GM12891 (cell line): ENCODE results near the gene ALDH4A1.

ENCODE experiments used
- DNase-seq: peaks from one replicate; pipeline ENCODE4 v3.0.0; 2011; ENCODE audit warnings: low spot score; ENCODE audit not compliant: insufficient read length
- FAIRE-seq: peaks from 2 replicates; lab custom pipeline; 2011; peaks lifted over from hg19 to GRCh38; lab: Jason Lieb, UNC
- PAX5 ChIP-seq: IDR thresholded peaks from 2 replicates; pipeline ENCODE4 v1.6.1; 2011; ENCODE audit warnings: low read length, moderate library complexity, mild to moderate bottlenecking; ENCODE audit not compliant: insufficient read depth, severe bottlenecking
- POLR2A ChIP-seq: IDR thresholded peaks from 2 replicates; pipeline ENCODE4 v1.6.1; 2011; ENCODE audit warnings: low read depth, low read length, control low read depth
- POLR2AphosphoS5 ChIP-seq: IDR thresholded peaks from 2 replicates; pipeline ENCODE4 v1.6.1; 2011; ENCODE audit warnings: low read depth, low read length, control low read depth
- POU2F2 ChIP-seq: IDR thresholded peaks from 2 replicates; pipeline ENCODE4 v1.6.1; 2011; ENCODE audit warnings: low read depth, mild to moderate bottlenecking, control low read depth, low read length, moderate library complexity
- SPI1 ChIP-seq: IDR thresholded peaks from 2 replicates; pipeline ENCODE4 v1.6.1; 2011; ENCODE audit warnings: low read depth, low read length, control low read depth
- TAF1 ChIP-seq: IDR thresholded peaks from 2 replicates; pipeline ENCODE4 v1.6.1; 2011; ENCODE audit warnings: low read depth, low read length, control low read depth

Gene ALDH4A1

GRCh38 chr1:18946550-18947381 is 44.4 kb upstream of the ALDH4A1 start:
- FAIRE-seq (no peak), DNase-seq (no peak)
- no peak for TF ChIP-seq POU2F2
- TF ChIP-seq POLR2A, result no peak
- TF ChIP-seq PAX5, result no peak
- no peak for TF ChIP-seq POLR2AphosphoS5
- no peak for TF ChIP-seq SPI1
- TF ChIP-seq TAF1, result no peak

DNA sequence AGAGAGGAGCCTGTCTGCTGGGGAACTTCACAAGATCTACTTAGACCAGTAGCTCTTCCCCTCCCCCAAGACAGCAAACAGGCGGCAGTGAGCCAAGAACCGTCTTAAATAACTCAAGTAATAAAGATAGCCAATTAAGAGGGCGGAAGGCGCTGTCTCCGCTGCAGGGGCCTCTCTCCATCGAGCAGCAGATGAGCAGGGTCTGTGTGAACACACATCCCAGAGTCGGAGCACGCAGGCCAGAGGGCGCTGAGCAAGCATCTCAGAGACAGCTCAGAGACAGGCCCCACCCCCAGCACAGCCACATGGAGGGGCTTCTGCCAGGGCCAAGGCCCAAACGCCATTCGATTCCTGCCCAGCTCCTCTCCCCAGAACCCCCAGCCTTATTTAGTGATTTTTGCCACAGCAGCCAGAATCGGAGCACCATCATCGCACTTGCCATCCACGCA is 43.1 kb upstream of the ALDH4A1 start:
- FAIRE-seq (no peak), DNase-seq (no peak)
- TF ChIP-seq POLR2AphosphoS5 (no peak), POU2F2 (no peak), PAX5 (no peak), TAF1 (no peak)

DNA sequence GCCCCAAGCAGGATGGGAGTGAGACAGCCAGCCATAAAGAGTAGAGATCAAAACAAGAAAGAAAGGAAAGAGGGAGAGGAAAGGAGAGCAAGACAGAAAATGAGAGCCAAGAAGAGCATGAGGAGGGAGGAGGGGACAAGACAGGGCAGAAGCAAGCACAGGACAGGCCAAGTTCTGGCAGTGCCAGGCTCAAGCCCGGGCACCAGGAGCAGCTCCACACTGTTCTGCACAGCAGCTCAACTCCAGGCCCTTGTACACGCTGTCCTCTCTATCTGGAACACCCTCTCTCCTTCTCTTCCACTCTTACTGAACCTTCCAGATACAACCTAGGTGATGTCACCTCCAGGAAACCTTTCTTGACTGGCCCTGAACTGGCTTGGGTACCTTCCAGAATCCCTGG is 42.5 kb upstream of the ALDH4A1 start:
- TF ChIP-seq TAF1, result no peak
- no peak for TF ChIP-seq POLR2A
- TF ChIP-seq POLR2AphosphoS5, result no peak
- TF ChIP-seq SPI1, result no peak
- no peak for TF ChIP-seq POU2F2
- TF ChIP-seq PAX5, result no peak
- no peak for DNase-seq
- FAIRE-seq, result peak; percentile 63

GRCh38 chr1:18943914-18944572 is 41.7 kb upstream of the ALDH4A1 start:
- no peak for FAIRE-seq
- no peak for DNase-seq
- TF ChIP-seq PAX5, result no peak
- TF ChIP-seq POLR2AphosphoS5, result no peak
- no peak for TF ChIP-seq POLR2A
- no peak for TF ChIP-seq SPI1
- peak; percentile 34; the same call in 1 of the 2 replicates for TF ChIP-seq POU2F2

DNA sequence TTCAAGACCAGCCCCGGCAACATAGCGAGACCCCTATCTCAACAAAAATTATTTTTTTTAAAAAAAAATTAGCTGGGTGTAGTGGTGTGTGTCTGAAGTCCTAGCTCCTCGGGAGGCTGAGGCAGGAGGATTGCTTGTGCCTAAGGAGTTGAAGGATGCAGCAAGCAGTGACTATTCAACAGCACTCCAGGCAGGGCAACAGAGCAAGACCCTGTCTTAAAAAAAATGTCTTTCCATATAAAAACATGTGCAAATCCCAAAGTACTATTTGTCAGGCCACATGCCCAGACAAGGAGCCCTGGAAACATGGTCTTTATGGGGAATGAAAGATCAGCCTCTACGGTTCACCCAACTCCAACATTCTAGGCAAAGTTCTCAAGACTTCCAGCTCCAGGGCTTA is 40.8 kb upstream of the ALDH4A1 start:
- no peak for TF ChIP-seq POLR2A
- no peak for TF ChIP-seq POU2F2
- TF ChIP-seq TAF1, result no peak
- no peak for TF ChIP-seq POLR2AphosphoS5
- no peak for TF ChIP-seq PAX5
- TF ChIP-seq SPI1, result no peak
- FAIRE-seq, result peak; percentile 9

GRCh38 chr1:18942340-18942739 is 40.0 kb upstream of the ALDH4A1 start:
- TF ChIP-seq POLR2A (no peak), PAX5 (no peak), TAF1 (no peak), POU2F2 (no peak), POLR2AphosphoS5 (no peak), SPI1 (no peak)
- DNase-seq (no peak), FAIRE-seq (no peak)

More for the DNA sequence above, 40.8 kb upstream of the ALDH4A1 start:
- no peak for DNase-seq

DNA sequence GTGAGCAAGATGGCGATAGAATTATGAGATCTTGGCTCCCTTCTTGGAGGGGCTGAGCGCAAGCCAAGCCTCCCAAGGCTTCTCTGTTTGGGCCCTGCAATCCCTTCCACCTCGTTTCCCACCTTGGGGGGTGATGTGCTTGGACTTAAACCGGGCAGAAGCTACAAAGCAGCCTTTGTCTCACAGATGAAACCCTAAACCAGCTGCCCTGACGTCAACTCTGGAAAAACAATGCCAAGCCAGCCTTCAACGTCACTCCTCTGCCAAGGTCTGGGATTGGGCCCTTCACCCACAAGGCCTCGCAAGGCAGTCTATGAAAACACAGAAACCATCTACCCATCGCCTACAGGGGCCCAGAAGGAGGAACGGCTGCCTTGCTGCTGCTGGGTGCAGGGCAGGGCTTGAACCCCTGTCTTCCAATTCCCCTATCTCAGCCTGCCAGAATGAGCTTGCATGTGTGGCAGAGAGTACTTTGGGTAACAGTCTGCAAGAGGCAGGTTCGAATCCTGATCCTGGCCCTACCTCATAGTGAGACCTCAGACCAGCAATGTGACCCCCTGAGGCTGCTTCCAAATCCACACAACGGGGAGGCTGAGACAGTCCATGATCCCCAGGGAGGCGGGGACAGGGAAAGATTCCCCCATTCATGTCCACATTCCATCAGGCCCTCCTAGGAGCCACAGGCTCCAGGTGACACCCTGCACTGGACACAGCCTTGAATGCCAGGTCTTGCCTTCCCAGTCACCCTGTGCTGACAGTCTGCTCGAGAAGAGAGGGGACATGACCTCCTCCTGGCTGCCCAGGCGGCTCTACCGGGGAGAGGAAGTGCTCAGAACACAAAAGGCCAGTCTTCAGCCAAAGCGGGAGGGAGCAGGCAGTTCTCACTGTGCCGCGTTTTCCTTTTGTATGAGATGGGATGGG is 39.1 kb upstream of the ALDH4A1 start:
- TF ChIP-seq SPI1 (no peak), POLR2A (no peak), POLR2AphosphoS5 (no peak), PAX5 (no peak), TAF1 (no peak), POU2F2 (no peak)
- DNase-seq, result no peak
- no peak for FAIRE-seq

DNA sequence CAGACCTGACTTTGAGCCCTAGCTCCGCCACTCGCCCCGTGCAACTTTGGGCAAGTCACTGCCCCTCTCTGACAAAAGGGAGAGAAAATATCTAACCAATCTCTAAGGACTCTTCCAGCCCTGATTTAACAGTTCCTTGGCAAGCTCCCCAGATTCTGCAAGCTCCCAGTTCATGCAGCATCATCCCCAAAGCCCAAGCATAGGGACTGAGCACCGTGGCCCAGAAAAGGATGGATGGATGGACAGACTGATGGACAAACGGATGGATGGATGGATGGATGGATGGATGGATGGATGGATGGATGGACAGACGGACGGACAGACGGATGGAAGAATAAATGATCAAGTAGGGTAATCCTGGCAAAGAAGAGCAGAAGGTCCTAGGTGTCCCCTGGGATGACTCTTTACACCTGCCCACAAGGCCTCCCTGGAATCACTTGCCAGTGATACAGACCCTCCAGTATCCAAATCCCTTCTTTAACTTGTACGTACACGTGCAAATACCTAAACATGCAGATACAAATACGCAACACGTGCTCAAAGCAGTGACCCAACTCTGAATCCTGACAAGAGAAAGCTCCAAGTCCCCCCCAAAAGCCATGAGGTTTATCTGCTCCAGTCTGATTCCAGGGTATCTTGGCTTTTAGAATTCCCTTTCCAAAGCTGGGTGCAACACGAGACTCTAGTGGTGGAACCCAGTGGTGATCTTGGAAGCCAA is 38.1 kb upstream of the ALDH4A1 start:
- DNase-seq, result no peak
- no peak for FAIRE-seq
- TF ChIP-seq POU2F2 (no peak), POLR2A (no peak), SPI1 (no peak), POLR2AphosphoS5 (no peak), TAF1 (no peak), PAX5 (no peak)

DNA sequence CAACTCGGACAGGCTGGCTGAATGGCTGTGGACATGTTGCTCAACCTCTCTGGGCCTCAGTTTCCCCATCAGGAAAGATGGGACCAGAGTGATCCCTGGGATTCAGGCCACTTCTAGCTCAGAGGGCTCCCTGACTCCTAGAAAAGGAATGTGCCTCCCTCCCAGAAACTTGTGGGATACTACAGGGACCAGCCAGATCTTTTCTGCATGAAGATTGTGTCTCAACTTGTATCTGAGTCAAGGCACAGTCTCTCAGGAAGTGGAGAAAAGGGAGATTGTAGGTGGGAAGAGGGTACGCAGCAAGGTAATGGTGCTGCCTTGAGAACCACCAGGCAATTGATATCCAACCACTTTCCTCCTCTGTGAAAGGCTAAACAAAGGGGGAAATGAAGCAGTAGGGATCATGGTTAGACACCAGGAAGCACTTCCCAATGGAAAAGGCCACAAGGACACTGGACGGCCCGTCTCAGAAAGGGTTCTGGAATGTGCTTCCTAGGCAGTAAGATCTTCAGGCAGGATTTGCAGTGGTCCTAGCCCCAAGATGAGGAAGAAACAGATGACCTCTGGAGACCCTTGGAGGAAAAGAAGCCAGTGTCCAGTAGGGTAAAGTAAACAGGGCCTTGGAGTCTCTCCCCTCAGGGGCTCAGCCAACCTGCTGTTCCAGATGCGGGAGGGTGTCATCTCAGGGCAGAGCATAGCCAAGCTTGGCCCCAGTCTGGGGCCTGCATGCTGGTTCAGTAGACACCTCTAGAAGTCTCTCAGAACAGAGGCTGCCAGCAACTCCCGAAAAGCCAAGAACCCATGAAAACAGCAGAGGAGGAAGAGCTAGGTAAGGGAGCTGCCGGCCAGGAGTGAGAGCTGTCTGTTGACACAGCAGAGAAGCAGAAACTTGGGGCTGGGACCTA is 37.3 kb upstream of the ALDH4A1 start:
- TF ChIP-seq POLR2A (no peak), TAF1 (no peak), SPI1 (no peak), POU2F2 (no peak), POLR2AphosphoS5 (no peak), PAX5 (no peak)
- no peak for DNase-seq
- no peak for FAIRE-seq
